Left forelimb (tissue), 1 donor: Measurements from ENCODE around the gene TGFBR2.
"Not testable (repeated sequence)": the region's sequence is repeated elsewhere in the genome, so short reads cannot be mapped to it uniquely, and the experiment has no call there.

ENCODE experiments used
- DNase-seq: peaks from one replicate; pipeline ENCODE4 v3.0.0-alpha.2; 2018; ENCODE audit warnings: low spot score

Gene TGFBR2

GRCh38 chr3:30657914-30658313 lies 51.5 kb downstream of the TGFBR2 start:
- no peak for DNase-seq

- no peak for DNase-seq
Observed at GRCh38 chr3:30658328-30659052, 52.1 kb downstream of the TGFBR2 start.

DNA sequence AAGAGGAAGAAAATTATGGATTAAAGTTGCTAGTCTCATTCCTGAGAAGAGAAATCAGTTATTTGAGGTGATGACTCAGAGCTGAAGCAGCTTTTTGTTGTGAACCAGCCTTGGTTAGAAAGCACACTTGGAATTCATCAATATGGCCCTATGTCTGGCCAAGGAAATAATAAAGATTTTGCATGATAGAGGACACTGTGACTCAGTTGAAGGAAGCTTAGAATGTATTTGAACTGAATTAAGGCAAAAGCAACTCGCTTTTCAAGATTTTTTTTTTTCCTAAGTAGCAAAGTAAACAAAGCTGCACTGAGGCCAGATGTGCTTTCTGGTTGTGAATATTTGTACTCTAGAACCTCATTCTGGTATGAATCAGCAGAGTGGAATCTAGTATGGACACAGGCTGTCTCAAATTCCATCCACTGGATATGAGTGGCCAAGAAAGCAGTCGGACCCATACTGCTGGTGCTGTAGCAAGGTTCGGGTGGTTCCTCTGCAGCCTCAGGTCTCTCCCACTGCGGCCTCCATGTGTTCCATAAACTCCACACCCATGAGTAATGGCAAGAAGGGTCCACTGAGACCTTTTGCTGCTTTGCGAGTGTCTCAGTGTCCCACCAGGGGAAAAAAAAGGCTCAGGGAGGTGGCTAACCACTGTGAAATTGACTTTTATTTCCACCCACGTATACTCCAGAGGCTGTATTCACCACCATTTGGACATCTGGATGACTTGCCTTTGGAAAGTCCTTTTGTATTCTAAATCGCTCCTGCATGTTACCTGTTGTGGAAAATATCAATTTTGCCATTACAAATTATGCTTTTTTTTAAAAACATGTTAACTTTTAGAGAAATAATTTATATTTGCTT lies 53.1 kb downstream of the TGFBR2 start:
- DNase-seq: no peak

DNA sequence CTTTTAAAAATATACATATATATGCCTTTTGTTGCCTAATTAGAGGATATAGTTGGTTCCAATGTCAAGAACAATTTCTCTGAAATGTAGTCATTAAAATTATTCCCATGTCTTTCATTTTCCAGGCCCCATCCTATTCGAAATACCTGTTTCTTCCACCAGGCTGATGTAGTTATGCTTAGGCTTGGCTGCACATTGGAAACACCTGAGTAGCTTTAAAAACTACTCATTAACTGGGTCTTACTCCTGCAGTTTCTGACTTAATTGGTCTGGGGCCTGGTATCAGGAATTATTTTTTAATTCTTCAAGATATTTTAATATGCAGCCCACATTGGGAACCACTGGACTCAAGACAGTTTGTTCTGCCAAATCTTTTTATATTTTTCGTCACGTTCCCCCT lies 53.7 kb downstream of the TGFBR2 start:
- DNase-seq: no peak

DNA sequence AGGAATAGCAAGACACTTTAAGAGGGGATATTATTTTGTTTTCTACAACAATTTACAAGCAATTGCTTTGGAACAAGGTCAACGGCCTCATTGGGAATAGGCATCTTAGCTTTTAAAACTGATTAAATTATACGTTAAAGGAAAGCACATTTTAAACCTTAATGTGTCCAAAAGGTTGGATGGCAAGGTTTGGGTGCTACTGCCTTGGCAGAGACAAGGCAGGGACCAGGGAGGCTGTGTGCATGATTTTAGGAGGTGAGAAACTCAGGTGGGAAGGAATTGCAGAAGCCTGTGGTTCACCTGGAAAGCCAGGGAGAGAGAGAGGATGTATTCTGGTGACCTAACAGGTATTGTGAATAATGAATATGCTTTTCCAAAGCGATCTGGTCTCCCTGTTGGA lies 54.3 kb downstream of the TGFBR2 start:
- DNase-seq: no peak

DNA sequence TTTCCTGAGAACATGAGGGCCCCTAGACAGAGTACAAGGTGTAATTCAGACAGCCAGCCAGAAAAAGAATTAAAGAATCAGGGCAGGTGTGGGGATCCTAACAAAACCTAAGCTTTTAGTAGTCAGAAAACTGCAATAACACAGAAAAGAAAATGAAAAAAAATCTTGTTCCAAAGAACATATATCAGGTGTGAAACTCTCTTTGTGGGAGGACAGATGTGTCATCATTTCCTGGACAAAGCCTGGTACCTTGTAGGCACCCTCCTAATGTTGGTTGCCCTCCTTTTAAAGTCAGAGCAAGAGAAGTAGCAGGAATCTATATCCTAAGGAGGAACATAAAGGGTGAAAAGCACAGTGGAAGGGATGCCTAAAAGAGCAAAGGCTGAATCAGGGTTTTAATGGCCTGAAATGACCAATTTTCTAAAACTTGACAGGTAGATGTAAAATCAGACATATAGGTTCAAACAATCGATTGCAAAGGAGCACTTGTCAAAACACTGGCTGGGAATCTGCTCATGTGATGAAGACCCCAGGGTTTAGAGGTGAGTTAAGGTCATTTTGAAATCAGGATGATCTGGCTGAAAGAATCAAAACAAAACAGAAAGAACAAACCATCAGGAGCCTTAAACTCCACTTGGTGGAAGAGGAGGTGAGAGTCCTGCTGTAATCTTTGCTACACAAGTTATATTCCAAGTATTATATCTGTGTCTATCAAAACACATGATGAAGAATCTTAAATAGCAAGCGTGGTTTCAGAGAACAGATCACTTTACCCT lies 54.9 kb downstream of the TGFBR2 start:
- DNase-seq: no peak

DNA sequence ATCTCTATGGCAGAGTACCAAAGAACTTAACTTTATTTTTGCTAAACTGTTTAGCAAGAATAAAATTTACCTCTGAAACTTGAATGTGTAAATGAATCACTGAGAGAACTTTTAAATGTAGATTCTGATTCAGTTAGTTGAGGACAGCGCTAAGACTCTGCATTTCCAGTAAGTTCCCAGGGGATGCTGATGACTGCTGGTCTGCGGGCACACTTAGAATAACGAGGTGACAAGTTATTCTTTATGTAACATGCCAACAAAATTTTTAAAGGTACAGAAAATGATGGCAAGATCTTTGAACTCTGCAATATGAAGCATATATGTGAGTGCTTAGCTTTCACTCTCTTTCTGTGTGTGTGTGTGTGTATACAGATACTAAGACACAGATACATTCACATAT lies 56.4 kb downstream of the TGFBR2 start:
- DNase-seq: no peak

- no peak for DNase-seq
Observed at GRCh38 chr3:30663533-30664241, 57.3 kb downstream of the TGFBR2 start.

DNA sequence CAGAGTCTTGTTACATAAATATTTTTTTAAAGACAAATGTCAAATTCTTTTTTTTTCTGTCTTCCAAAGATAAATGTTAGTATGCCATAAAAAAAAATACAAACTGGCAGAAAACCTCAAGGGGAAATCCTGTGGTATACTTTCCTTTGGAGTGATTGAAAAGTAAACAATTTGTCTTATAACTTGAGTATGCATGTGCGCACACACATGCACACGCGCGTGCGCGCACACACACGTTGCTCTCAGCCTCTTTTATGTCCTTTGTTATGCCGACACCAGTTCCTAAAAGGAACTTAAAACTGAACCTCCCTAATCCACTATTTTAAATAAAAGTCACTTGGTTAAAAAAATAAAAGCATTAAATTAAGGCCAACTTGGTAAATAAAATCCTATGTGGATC lies 58.1 kb downstream of the TGFBR2 start:
- no peak for DNase-seq

DNA sequence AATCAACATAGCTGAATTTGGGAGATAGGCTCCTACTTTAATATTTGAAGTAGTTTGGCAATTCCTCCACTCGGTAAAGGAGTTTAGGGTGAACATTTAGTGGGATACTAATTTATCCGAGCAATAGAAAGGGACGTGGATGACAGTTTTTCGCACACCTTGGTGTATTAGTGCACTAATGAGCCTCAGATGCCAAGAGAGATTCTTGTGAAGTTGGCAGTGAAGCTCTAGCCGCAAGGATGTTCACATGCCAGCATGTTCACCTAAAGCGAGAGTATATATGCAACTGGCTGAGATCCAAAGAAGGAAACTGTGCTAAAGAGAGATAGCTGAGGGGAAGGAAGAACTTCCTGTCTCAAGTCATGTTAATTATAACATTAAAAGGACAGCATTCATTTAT lies 58.5 kb downstream of the TGFBR2 start:
- DNase-seq: no peak

GRCh38 chr3:30665539-30665938 lies 59.1 kb downstream of the TGFBR2 start:
- no peak for DNase-seq

DNA sequence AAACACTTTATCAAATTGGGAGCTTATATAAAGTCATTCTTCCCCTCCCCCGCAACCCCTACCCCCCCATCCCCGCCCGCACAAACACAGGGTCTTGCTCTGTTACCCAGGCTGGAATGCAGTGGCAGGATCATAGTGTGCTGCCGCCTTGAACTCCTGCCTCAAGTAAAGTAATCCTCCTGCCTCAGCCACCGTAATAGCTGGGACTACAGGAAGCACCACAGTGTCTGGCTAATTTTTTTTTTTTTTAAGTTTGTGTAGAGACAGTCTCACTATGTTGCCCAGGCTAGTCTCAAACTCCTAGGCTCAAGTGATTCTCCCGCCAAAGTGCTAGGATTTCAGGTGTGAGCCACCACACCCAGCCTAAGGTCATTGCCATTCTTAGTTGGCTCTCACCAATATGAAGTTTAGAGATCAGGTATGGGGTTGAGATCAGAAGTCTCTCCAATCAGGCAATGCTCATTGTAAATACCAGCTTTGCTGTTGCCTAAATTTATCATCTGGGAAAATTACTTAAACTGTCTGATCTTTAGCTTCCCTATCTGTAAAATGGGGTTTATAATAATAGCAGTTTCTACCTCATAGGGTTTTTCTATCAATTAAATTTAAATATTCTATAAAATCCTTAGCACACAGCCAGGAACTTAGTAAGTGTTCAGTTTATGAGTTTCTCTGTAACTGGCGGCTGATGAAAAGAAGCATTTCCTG lies 60.3 kb downstream of the TGFBR2 start:
- no peak for DNase-seq

GRCh38 chr3:30667280-30667651 lies 60.9 kb downstream of the TGFBR2 start:
- DNase-seq: no peak

- DNase-seq: no peak
Observed at GRCh38 chr3:30668051-30668609, 61.7 kb downstream of the TGFBR2 start.

- not testable (repeated sequence) for DNase-seq
Observed at GRCh38 chr3:30669360-30669934, 63.0 kb downstream of the TGFBR2 start.

- no peak for DNase-seq
Observed at GRCh38 chr3:30670292-30670691, 63.9 kb downstream of the TGFBR2 start.

- DNase-seq: no peak
Observed at GRCh38 chr3:30671527-30672286, 65.3 kb downstream of the TGFBR2 start.

DNA sequence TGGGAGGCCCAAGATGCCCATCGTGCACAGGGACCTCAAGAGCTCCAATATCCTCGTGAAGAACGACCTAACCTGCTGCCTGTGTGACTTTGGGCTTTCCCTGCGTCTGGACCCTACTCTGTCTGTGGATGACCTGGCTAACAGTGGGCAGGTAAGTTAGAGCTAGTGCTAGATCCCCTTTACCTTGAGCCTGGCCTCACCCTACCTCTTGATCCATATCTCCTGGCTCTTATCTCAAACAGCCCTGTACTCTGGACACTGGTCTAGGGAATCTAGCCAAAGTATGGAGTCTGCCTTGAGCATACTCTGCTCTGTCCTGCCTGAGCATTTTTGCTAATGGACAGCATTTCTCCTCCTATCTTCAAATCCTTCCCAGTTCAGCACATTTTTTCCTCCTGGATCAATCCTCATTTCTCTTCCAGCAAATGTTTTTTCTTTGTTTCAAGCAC lies 65.9 kb downstream of the TGFBR2 start:
- DNase-seq: no peak

DNA sequence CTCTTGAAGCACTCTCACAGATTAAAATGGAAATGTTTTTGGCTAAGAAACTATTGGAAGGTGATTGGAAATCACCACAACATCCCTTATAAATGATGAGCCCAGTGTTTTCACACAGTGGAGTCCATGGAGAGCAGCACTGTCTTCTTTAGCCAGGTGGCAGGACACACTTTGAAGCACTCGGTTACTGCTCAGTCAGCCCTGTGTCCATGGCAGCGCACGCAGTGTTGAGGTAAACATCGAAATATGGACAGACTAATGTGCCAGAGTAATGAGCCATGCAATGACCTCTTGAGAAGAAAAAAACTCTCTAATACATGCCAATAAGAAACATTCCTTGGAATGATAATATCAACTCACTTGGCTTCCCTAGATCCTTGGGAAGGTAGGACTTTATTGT lies 66.6 kb downstream of the TGFBR2 start:
- DNase-seq: no peak
